ENCODE results near the gene SRRM1. TPM values are rescaled to one million over a fixed set of nuclear protein-coding genes. Genes with fewer than 3 reads are reported as not detected.

Gene SRRM1, protein sequence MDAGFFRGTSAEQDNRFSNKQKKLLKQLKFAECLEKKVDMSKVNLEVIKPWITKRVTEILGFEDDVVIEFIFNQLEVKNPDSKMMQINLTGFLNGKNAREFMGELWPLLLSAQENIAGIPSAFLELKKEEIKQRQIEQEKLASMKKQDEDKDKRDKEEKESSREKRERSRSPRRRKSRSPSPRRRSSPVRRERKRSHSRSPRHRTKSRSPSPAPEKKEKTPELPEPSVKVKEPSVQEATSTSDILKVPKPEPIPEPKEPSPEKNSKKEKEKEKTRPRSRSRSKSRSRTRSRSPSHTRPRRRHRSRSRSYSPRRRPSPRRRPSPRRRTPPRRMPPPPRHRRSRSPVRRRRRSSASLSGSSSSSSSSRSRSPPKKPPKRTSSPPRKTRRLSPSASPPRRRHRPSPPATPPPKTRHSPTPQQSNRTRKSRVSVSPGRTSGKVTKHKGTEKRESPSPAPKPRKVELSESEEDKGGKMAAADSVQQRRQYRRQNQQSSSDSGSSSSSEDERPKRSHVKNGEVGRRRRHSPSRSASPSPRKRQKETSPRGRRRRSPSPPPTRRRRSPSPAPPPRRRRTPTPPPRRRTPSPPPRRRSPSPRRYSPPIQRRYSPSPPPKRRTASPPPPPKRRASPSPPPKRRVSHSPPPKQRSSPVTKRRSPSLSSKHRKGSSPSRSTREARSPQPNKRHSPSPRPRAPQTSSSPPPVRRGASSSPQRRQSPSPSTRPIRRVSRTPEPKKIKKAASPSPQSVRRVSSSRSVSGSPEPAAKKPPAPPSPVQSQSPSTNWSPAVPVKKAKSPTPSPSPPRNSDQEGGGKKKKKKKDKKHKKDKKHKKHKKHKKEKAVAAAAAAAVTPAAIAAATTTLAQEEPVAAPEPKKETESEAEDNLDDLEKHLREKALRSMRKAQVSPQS
- 66.6 and 79.3 TPM in 2 replicates for total RNA-seq

DNA sequence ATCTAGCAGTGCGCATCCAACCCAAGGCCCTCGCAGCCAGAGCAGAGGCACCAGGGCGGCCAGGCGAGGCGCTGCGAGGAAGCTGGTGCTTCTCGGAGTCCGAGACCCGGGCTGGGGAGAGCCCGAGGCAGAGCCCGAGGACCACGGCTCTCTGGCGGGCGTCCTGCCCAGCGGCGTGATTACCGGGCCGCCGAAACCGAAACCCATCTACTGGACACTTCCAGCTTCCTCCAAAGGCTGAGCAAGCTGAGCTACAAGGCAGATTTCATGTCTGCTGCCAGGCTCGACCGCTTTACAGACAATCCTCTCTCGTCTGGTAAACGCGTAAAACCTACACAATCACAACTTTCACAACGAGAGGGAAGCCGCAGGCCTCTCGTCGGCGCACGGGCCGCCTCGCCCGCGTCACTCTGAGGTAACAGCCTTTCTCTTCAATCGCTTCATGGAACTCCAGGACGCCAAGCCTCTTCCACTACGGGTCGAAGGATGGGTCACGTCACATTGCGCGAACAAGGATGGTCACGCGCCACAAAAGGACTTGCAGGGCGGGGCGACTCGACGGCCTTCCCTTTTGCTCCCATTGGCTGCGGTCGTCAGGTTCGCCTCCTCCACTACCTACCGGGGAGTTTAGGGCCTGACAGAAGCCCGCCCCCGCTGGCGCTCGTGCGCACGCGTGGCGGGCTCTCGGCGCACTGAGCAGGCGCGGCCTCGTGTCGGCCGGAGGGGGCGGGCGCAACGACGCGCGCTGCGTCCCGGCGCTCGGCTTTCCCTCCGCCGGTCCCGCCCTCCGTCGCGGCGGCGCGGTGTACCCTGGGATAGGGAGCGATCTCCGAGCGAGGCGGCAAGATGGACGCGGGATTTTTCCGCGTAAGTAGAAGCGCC, at the start of gene SRRM1:
SRRM1 (plus strand) TSS at position 822 of the 882 bp plus-strand sequence; CDS start at position 847, 25 bp downstream.
- peak within 1 kb of the TSS; percentile 94 for H3K4me3 ChIP-seq (ENCODE audit: low read depth, low read length)
- TF ChIP-seq, protein P1, sequence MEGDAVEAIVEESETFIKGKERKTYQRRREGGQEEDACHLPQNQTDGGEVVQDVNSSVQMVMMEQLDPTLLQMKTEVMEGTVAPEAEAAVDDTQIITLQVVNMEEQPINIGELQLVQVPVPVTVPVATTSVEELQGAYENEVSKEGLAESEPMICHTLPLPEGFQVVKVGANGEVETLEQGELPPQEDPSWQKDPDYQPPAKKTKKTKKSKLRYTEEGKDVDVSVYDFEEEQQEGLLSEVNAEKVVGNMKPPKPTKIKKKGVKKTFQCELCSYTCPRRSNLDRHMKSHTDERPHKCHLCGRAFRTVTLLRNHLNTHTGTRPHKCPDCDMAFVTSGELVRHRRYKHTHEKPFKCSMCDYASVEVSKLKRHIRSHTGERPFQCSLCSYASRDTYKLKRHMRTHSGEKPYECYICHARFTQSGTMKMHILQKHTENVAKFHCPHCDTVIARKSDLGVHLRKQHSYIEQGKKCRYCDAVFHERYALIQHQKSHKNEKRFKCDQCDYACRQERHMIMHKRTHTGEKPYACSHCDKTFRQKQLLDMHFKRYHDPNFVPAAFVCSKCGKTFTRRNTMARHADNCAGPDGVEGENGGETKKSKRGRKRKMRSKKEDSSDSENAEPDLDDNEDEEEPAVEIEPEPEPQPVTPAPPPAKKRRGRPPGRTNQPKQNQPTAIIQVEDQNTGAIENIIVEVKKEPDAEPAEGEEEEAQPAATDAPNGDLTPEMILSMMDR (conservative IDR thresholded peaks at IDR 0.05; ENCODE audit: low read depth, low read length): no peak
- peak; percentile 96 for DNase-seq (ENCODE audit: low read depth)

DNA sequence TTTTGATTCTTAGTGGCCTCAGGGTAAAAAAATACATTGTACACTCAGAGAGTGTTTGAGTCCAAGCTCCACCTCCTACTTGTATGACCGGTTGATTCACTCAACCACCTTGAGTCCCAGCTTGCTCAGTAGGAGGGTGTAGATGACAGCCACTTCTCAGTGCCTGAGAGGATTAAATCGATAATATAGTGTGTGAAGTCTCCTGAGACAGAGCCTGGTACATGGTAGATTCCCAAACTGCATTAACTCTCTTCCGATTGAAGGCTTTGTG, 48.8 kb upstream of the SRRM1 start:
- DNase-seq (ENCODE audit: low read depth): no peak
- TF ChIP-seq, protein P1 (conservative IDR thresholded peaks at IDR 0.05; ENCODE audit: low read depth, low read length): no peak
- no peak overlapping the region for H3K4me3 ChIP-seq (ENCODE audit: low read depth, low read length)

DNA sequence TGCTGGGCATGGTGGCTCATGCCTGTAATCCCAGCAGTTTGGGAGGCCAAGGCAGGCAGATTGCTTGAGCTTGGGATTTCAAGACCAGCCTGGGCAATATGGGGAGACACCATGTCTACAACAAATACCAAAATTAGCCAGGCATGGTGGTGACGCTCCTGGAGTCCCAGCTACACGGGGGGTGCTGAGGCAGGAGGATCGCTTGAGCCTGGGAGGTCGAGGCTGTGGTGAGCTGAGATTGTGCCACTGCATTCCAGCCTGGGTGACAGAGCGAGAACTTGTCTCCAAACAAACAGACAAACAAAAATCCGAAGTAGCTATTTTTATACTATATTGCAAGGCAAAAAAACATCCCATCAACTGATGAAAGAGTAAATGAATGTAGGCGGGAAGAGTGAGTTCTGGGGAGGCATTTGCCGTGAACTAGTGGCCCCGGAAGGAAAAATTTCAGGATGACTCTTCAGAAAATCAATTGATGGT, 46.7 kb upstream of the SRRM1 start:
- TF ChIP-seq, protein P1 (conservative IDR thresholded peaks at IDR 0.05; ENCODE audit: low read depth, low read length): no peak
- DNase-seq (ENCODE audit: low read depth): no peak
- no peak overlapping the region for H3K4me3 ChIP-seq (ENCODE audit: low read depth, low read length)

DNA sequence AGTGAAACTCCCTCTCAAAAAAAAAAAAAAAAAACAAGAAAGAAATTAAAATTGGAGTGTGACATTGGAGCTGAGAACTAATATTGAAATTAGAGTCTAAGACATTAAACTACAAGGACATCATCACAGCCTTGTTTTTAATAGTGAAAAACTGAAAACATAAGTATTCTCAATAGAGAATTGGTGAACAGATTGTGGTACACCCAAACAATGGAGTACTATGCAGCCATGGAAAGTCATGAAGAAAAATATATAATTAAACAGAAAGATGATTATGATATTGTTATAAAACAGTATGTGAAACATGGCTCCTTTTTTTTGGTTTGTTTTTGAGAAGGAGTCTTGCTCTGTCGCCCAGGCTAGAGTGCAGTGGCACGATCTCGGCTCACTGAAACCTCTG, 43.8 kb upstream of the SRRM1 start:
- no peak overlapping the region for H3K4me3 ChIP-seq (ENCODE audit: low read depth, low read length)
- DNase-seq (ENCODE audit: low read depth): no peak
- TF ChIP-seq, protein P1 (conservative IDR thresholded peaks at IDR 0.05; ENCODE audit: low read depth, low read length): no peak

DNA sequence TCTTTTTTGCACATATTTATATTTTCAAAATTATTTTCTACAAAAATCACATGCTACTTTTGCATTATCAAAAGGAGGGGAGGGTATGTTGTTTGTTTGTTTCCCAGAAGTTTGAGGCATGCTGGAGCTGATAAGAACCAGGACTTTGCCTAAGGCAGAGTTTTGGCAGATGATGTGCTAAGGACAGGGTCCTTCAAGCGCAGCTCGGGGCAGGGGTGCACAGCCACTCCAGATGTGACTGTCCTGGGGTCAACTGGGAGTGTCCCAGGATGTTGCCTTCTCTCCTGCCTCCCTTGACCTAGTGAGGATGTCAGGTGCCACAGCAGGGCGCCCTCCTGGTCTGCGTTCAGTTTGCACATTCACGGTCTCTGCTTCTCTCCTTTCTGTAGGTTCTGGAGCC, 42.6 kb upstream of the SRRM1 start:
- TF ChIP-seq, protein P1 (conservative IDR thresholded peaks at IDR 0.05; ENCODE audit: low read depth, low read length): no peak
- no peak overlapping the region for H3K4me3 ChIP-seq (ENCODE audit: low read depth, low read length)
- no peak for DNase-seq (ENCODE audit: low read depth)

DNA sequence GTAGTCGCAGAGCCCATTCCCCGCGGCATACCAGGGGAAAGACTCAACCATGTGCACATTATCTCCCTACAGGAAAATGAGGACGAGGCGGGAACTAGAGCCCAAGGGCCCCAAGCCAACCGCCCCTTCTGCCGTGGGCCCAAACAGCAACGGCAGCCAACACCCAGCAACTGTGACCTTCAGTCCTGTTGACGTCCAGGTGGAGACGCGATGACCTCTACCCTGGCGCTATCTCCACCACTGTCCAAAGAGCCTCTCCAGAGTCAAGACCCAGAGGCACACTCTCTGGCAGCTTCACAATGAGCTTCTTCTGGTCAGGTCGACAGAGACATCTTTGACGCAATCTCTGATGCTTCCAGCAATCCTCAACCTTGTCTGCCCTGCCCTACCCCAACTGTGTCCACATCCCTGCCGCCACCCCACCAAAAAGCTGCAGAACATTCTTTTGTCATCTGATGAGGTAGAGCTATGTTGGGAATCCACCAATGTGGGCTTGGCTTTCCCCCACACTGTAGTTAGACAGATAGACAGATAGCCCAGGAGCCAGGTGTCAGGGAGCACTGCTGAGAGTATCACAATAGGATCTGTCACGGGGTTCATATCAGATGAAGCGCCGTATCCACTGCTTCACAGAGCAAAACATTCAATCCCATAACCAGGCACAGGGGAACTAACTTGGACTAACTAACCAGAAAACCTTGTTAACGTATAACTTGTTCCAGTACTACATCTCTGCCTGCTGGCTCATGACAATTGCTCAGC, 37.4 kb upstream of the SRRM1 start:
- TF ChIP-seq, protein P1 (conservative IDR thresholded peaks at IDR 0.05; ENCODE audit: low read depth, low read length): no peak
- no peak for DNase-seq (ENCODE audit: low read depth)
- no peak overlapping the region for H3K4me3 ChIP-seq (ENCODE audit: low read depth, low read length)

Measured in epithelial cell of proximal tubule (primary cell).